Esophagus mucosa (tissue), 1 donor: ENCODE data around the gene TMX2. TPM values are rescaled to one million over a fixed set of nuclear protein-coding genes. Genes with fewer than 3 reads are reported as not detected.
A peak's percentile ranks its signal among the peaks of the same experiment; 100 is the strongest.
"Not testable (repeated sequence)": the region's sequence is repeated elsewhere in the genome, so short reads cannot be mapped to it uniquely, and the experiment has no call there.

ENCODE experiments used
- ATAC-seq: fragments of 200-7000 bp; cut with Tn5 transposase; one replicate; pipeline ENCODE4 v1.9.1; 2020
- total RNA-seq: library from RNA; stranded (reverse); gene quantifications from one replicate; pipeline ENCODE4 v1.2.4, GENCODE V29; 2023
- donor health status: DM: yes; HTN: yes; CAD: no.

Gene TMX2
- total RNA-seq, 1 donor from 2014 or later: 60.2 TPM

DNA sequence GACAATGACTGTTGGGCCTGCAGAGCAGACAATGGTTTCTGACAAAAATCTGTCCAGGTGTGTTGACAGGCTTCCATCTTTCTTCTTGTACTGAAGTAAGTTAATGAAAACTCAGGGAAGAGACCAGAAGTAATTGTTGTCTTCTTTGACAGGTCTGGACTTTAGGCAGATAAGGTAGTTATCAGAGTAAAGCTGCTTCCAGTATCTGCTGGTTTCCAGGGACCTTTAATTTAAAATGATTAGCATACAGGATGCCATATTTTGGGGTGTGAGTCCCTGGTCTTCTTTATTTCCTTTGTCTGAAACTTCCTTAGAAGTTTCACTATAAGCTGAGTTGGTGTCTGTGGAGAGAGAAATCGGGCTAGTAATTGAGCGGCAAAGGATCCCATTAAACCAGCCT lies 1.4 kb downstream of the TMX2 start:
- ATAC-seq: no peak

- ATAC-seq: not testable (repeated sequence)
These were observed 4.3 kb downstream of the TMX2 start for GRCh38 chr11:57716726-57717125.

DNA sequence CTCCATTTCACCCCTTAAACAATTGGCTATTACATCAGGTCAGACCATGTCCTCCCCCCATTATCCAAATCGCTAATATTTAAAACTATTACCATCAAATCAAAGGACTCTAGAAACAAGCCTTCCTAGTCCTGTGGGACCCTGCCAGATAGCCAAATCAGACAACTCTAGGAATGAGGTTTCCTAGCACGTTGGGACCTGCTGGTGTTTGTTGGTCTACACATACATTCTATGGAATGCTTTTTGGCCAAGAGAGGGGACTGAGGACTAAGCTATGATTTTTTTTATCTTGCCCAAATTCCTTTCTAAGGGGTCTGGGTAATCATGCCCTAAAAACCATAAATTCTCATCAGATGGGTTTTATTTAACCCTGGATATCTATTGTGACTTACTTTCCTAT lies 14.8 kb downstream of the TMX2 start:
- ATAC-seq: no peak

DNA sequence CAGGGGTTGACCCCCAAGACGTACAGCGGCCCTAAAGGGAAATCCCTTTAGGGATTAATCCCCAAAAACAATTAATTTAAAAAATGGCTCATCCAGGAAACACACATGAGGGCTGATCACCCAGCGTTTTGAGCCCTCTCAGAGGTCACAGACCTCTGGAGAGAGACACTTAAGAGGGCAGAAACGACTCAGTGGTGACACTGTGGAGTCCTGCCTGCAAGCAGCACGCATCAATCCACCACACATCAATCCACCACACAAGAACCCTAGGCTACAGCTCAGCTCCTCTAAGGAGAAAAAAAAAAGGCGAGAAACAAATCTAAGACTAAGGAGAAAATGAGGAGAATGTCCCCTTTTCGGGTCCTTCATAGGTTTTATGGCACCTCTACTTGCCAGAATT lies 16.4 kb downstream of the TMX2 start:
- no peak for ATAC-seq

- no peak for ATAC-seq
These were observed 17.1 kb downstream of the TMX2 start for GRCh38 chr11:57729479-57729878.

- ATAC-seq: no peak
These were observed 20.3 kb downstream of the TMX2 start for GRCh38 chr11:57732661-57733060.

DNA sequence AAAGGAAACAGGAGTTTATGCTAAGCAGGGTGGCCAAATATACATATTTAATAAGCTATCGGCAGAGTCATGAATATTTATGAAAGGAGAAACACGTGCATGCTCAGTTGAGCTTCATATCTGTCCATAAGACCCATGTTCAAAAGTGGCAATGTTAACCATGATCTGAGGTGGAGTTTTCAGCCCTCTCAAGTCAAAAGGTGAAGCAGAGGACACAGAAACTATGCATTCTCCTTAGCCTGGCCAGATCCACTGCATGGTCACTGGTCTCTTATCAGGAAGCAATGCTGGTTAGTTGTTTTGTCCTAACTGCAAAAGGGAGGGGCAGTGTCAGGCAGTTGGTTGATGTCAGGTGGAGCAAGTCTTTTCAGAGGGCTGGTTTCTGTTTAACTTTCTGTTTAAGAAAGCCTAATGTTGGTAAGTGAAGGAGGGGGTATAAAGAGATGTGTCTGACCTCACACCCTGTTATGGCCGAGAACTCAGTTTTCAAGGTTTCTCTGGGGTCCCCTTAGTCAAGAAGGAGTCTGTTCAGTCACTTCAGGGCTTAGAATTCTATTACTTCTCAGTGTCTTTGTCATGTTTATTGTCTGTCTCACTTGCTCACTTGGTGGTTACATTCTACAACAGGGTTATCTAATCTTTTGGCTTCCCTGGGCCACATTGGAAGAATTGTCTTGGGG lies 23.4 kb downstream of the TMX2 start:
- ATAC-seq: peak; percentile 51

DNA sequence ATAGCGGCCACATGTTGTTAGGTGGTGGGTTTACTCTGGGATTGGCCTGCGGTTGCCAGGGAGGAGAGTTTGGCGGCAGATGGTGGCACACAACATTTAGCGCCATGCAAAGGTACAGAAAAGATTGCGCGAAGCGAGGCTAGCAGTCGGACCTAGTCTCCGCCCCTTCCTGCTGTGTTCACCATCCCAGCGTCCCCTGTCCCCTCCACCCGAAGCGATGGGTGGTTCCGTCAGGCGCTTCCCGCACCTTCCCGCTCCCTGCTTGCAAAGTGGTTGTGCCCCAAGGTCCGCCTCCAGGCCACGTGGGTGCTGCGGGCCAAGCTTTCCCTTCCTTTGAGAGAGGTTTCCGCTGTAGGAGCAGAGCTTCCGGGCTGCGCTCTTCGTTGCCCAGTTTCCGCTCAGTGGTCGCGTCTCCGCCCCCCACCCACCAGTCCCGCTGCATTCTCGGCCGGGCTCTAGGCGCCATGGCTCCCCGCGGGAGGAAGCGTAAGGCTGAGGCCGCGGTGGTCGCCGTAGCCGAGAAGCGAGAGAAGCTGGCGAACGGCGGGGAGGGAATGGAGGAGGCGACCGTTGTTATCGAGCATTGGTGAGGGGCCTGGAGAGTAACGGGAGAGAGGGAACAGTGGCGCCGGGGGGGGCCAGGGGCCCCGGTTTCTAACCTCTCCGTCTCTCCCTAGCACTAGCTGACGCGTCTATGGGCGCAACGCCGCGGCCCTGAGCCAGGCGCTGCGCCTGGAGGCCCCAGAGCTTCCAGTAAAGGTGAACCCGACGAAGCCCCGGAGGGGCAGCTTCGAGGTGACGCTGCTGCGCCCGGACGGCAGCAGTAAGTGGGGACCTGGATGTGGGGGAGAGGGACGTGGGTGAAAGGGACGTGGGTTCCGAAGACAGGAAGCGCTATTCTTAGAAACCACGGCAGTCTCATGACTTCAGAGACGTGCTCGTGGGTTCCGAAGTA lies 29.0 kb downstream of the TMX2 start, which contains the start of gene SELENOH:
Gene SELENOH, plus strand, starts transcription at position 360 of the 955 bp plus-strand sequence. Its CDS starts 105 bp downstream, at position 465.
- peak; percentile 99 for ATAC-seq

- no peak for ATAC-seq
These were observed 29.7 kb downstream of the TMX2 start for GRCh38 chr11:57742087-57742452.

GRCh38 chr11:57744357-57744756 lies 32.0 kb downstream of the TMX2 start:
- no peak for ATAC-seq

GRCh38 chr11:57745206-57745605 lies 32.8 kb downstream of the TMX2 start:
- ATAC-seq: no peak

DNA sequence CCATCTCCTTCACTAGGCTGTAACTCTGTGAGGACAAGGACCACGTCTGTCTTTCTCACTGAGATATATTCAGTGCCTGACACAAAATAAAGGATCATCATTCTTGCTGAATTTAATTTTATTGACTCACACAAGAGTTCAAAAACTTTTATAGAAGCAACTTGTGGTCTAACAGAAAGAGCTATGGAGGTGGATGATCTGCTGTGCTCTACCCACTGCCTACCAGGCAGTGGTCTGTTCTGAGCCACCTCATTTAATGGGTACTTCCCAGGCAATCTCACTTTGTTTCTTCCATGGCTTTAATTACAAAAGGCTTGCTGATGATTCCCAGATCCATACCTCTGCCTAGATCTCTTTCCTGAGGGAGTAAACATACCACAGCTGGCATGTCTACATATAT lies 34.5 kb downstream of the TMX2 start:
- no peak for ATAC-seq

DNA sequence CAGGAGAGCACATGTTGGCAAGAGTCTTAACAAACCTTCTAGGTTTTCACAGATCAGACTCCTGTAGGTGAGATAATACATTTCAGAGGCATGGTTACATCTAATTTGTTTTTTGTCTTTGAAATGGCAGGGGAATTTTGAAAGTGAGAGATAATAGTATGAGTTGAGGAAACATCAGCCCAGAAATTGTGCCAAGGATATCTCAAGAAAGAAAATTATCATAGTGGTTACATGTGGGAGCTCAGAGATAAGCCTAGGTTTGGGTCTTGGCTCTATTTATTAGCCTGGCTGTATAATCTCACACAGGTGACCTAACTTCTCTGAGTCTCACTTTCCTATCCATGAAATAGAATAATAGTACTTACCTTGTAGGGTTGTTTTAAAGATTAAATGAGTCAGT lies 38.8 kb downstream of the TMX2 start:
- peak; percentile 36 for ATAC-seq

GRCh38 chr11:57751676-57752253 lies 39.4 kb downstream of the TMX2 start, which contains the start of gene BTBD18:
Gene BTBD18 (minus strand): TSS chr11:57751819. CDS start chr11:57751188, 631 bp downstream.
- ATAC-seq: peak; percentile 83

DNA sequence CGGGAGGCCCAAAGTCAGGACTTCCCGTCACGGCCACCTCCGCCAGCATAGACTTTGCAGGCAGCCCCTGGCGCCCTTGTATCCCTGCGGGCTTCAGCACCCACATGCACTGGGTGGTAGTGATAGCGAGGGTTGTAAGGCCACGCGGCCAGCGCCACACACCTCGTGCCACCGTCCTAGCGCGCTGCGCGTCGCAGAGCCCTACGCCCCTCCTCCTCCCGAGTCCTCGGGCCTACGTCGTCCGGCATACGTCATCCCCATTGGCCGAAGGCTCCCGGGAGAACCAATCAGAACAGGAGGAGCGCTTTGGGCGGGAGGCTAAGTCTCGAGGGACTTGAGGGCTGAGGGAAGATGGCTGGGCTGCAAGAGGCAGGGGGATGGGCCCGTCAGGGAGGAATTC lies 40.6 kb downstream of the TMX2 start:
- peak; percentile 20 for ATAC-seq

- no peak for ATAC-seq
These were observed 45.8 kb downstream of the TMX2 start for GRCh38 chr11:57758174-57758573.

- peak; percentile 98 for ATAC-seq
These were observed 49.2 kb downstream of the TMX2 start, which contains the start of gene CTNND1 for GRCh38 chr11:57761301-57762234. Gene CTNND1 (plus strand): TSS chr11:57761802. CDS start chr11:57791479, 29,677 bp downstream.

- ATAC-seq: peak; percentile 24
These were observed 50.0 kb downstream of the TMX2 start for GRCh38 chr11:57762235-57762861.

DNA sequence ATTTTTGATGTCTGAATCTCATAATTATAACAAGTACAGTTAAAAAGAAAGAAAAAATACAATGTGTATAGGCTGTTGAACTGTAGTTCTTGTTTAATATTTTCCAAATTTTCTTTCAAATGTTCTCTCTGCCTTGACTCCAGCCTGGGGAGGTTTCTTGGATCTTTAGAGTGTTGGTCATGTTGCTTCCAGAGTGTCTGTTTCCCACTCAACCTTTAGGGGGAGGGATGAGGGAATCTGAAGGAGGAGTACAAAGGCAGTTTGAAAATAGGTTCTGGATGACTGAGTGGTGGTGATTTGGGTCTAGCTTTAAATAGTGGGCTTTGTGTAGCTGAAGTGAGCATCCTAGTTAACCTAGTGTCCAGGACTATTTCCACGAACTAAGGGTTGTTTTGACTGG lies 51.2 kb downstream of the TMX2 start:
- ATAC-seq: peak; percentile 56

GRCh38 chr11:57764021-57764420 lies 51.6 kb downstream of the TMX2 start:
- no peak for ATAC-seq

- no peak for ATAC-seq
These were observed 52.2 kb downstream of the TMX2 start for GRCh38 chr11:57764566-57764965.
